ENCODE results near the gene SLC2A4RG.

SLC2A4RG gene

GRCh38 chr20:63752411-63753101, 13.0 kb downstream of the SLC2A4RG start:
- no peak for DNase-seq (ENCODE audit: low read depth in 2 of 2)

GRCh38 chr20:63753381-63753780, 13.8 kb downstream of the SLC2A4RG start:
- no peak for DNase-seq (ENCODE audit: low read depth in 2 of 2)

GRCh38 chr20:63754008-63754407, 14.4 kb downstream of the SLC2A4RG start:
- DNase-seq (ENCODE audit: low read depth in 2 of 2) = no peak

DNA sequence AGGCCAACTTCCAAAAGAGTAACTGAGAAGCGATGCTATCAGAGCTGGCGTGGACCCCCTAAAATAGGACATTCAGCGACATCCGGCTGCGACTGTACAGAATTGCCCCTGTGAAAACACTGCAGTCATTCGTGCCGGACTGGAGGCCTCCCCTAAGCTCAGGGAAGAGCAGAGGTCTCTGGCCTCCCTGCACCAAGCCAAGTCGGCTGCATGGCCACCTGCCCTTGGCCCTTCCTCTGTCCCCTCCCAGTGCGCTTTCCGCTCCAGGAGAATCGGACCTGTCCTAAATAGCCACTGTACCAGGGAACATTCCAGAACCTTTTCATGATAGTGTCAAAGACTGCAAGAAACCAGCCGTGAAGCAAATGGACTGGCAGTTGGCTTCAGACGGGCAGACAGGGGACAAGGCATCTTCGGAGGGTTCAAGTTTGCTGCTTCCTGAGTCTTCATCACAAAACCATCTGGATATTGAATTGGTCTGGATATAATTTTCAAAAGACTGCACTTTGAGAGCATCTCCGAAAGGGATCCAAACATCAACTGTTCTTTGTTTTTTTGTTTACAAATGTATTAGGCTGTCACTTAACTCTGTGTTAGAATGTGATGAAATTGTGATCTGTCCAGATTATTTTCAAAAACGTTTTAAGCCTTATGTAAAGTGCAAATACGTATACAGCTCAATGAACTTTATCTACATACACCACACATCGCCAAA, 16.5 kb downstream of the SLC2A4RG start:
- DNase-seq (ENCODE audit: low read depth in 2 of 2) = no peak

GRCh38 chr20:63756648-63756991, 17.0 kb downstream of the SLC2A4RG start:
- DNase-seq (ENCODE audit: low read depth in 2 of 2) = no peak

- no peak for DNase-seq (ENCODE audit: low read depth in 2 of 2)
Measured at GRCh38 chr20:63758152-63758551, 18.6 kb downstream of the SLC2A4RG start.

DNA sequence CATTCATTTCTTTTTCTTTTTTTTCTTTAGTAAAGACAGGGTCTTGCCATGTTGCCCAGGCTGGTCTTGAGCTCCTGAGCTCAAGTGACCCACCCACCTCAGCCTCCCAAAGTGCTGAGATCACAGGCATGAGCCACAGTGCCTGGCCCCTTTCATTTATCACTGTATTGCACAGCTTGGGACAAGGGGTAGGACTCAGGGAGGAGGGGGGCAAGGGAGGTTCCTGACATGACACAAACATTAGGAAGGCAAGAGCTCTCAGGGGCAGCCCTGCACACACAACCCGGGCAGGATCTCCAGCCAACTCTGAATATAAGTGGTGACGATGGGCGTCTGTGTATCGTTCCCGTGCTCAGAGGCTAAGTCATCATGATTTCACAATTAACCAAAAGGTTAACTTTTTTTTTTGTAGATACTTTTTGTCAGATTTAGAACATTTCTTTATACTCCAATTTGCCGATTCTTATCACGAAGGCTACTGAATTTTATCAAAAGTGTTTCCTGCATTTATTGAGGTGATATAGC, 19.9 kb downstream of the SLC2A4RG start:
- no peak for DNase-seq (ENCODE audit: low read depth in 2 of 2)

- no peak for DNase-seq (ENCODE audit: low read depth in 2 of 2)
Measured at GRCh38 chr20:63765082-63765873, 25.7 kb downstream of the SLC2A4RG start.

DNA sequence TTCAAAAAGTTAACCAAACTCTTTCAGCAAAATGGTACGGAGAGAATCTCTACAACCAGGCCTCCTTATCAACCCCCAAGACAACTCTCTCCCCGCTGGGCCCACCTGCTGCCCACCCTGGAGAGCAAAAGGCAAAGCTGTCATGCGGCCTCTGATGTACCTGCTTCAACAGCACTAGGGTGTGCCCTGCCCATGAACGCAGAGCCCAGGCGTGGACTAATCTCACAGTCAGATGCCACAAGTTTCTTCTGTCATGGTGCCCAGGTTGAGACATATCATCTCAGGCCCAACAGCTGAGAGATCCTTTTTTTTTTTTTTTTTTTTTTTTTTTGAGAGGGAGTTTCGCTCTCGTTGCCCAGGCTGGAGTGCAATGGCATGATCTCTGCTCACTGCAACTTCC, 26.3 kb downstream of the SLC2A4RG start:
- DNase-seq (ENCODE audit: low read depth in 2 of 2) = no peak

- no peak for DNase-seq (ENCODE audit: low read depth in 2 of 2)
Measured at GRCh38 chr20:63766695-63767426, 27.3 kb downstream of the SLC2A4RG start.

DNA sequence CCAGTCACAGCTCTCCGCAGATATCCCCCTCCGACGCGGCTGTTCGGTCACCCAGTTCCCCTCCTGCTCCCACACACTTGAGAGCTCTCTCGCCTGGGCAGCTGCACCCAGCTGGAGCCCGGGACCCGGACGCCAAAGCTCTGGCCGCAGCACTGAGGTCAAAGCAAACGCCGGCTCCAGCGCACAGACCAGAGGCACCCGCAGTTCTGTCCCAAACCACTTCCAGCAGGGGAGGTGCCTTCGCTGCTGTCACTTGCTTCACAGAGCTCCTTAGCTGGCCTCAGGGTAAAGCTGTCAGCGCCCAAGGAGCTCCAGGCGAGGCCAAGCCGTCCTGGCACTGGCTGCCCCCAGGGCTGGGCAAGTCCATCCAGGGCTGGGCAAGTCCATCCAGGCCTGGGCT, 27.9 kb downstream of the SLC2A4RG start:
- no peak for DNase-seq (ENCODE audit: low read depth in 2 of 2)

- DNase-seq (ENCODE audit: low read depth in 2 of 2) = no peak
Measured at GRCh38 chr20:63767886-63768285, 28.3 kb downstream of the SLC2A4RG start.

- DNase-seq (ENCODE audit: low read depth in 2 of 2) = no peak
Measured at GRCh38 chr20:63768591-63769515, 29.3 kb downstream of the SLC2A4RG start.

DNA sequence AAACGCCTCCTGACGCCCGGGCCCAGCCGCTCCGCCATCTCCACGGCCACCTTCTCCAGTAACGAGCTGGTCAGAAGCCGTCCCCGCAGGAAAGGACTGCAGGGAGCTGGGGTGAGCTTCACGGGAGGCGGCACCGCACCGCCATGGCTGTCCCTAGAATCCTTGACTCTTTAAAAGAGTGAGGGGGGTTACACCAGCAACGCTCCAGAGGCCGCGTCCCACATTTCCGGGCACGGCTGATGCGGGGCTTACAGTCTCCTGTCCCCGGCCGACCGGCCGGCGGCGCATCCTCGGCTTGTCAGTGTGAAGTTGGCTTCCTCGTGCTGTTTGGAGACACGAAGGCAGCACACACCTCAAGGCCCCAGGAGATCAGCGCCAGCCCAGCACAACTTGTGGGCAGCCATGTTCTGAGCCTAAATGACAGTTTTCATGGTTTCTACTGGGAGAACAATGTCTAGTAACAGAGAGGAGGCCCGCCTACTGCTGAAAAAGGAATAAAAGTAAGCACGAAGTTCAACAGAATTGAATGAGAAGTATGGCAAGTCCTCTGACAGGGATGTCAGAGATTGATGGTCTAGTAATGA, 30.4 kb downstream of the SLC2A4RG start:
- DNase-seq (ENCODE audit: low read depth in 2 of 2) = no peak

- no peak for DNase-seq (ENCODE audit: low read depth in 2 of 2)
Measured at GRCh38 chr20:63771046-63771707, 31.6 kb downstream of the SLC2A4RG start.

GRCh38 chr20:63772781-63773518, 33.4 kb downstream of the SLC2A4RG start:
- DNase-seq (ENCODE audit: low read depth in 2 of 2) = no peak

DNA sequence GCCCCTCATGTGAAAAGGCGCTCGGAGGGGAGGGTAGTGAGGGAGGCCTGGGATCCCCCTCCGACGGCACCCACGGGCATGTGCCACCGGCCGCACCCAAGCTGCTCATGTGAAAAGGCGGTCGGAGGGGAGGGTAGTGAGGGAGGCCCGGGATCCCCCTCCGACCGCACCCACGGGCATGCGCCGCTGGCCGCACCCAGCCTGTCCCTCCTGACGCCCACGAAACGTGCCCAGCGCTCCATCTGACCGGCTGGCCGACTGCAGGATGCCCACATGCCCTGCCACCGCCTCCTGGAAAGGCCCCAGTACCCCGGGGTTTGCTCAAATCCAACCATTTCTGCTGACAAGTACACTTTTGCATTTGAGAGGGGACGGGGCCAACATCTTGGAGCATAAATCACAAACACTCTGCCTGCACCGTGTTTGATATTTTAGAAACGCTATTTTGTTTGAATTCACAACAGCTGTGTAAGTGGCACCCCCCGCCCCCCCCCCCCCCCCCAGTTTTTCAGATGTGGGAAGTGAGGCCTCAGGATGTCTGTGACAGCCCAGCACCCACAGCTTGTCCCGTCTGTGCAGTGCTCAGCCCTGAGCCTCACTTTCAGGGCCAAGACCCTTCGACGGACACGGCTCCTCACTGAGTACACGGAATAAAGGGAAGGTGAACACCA, 34.1 kb downstream of the SLC2A4RG start:
- no peak for DNase-seq (ENCODE audit: low read depth in 2 of 2)

DNA sequence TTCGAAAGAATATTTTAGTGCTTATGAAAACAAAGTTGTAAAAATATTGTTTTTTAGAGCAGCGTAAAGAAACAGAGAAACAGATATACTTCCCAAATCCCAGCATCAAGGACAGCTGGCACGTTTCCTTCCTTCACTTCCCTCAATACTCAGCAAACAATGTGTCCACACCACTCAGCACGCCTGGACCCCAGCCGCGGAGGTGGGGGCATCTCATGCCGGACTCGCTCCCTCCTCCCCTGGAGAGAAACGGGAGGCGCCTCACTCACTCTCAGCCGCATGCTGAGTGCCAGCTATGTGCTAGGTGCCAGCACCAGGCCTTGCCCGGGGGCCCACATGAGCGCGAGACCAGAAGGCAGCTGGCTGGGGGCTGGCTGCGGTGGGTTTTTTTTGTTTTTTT, 34.7 kb downstream of the SLC2A4RG start:
- DNase-seq (ENCODE audit: low read depth in 2 of 2) = no peak
